Pulmonary artery endothelial cell (primary cell): ENCODE results near the gene CXXC4. TPM values are rescaled to one million over a fixed set of nuclear protein-coding genes. Genes with fewer than 3 reads are reported as not detected.

Experiments used
- DNase-seq: peaks from one replicate; pipeline ENCODE4 v3.0.0-alpha.2; 2011; ENCODE audit warnings: low read depth, low spot score
- total RNA-seq: library from RNA; depleted of rRNA; stranded (reverse); fragments of >200 nt; gene quantifications from 2 replicates; pipeline ENCODE4 v1.2.3, GENCODE V29; 2014

The CXXC4 gene
- total RNA-seq = under 0.01 and 0.04 TPM in 2 replicates

- DNase-seq = no peak
These were observed at the start of gene CXXC4 for GRCh38 chr4:104494822-104495559. CXXC4 (minus strand) TSS chr4:104494894; CDS start chr4:104491802, 3,092 bp downstream.

DNA sequence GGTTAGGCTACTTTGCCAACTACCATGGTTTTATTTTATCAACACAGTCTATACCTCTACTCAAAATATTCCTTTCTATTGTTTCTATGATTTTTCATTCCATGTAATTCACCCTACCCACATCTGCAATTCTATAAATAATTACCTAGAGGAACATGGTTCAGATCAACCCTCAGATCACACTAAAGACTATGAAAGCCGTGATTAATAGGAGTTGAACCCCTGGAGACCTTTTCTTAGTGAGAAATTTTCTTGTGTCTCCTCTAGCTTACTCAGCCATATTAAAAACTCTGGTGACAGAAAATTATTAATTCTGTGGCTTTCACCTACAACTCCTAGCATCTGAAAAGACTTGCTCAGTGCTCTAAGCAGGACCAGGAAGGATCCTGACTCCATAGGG is 38.5 kb upstream of the CXXC4 start:
- no peak for DNase-seq

GRCh38 chr4:104532677-104533076 is 38.0 kb upstream of the CXXC4 start:
- no peak for DNase-seq

DNA sequence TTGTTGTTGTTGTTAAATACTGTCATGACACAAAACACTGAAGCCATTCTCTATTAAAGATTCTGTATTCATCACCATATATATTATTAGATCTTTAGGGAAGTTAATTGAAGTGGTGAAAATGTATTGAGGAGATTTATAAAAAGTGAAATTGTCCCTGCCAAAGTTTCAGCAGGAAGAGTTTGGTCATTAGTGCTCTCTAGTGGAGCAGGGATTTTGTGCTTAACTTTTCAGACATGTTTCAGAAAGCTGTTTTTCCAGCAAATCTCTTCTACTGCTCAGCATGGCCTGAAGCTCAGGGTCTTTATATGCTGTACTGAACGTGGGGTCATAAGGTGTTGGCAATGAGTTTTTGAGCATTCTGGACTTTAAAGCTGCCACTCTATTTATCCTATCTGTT is 36.7 kb upstream of the CXXC4 start:
- no peak for DNase-seq

DNA sequence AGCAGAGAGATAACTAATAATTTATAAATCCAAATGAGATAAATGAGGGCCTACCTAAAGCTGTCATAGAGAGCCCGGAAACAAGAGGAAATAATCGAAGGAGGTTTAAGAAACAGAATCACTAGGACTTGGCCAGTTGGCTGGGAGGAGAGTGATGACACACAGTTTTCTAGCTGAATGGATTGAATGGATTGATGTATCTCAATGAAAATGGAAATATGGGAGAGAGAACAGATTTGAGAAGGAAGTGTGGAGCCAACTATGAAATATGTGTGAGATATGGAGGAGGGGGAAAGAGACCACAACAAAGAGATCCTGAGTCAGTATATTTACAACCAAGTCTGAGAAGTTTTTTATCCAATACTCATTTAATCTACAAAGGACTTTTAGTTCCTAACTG is 35.7 kb upstream of the CXXC4 start:
- DNase-seq = no peak

GRCh38 chr4:104524591-104524990 is 29.9 kb upstream of the CXXC4 start:
- no peak for DNase-seq

GRCh38 chr4:104524026-104524425 is 29.3 kb upstream of the CXXC4 start:
- no peak for DNase-seq

- DNase-seq = no peak
These were observed 24.9 kb upstream of the CXXC4 start for GRCh38 chr4:104519588-104519987.

- DNase-seq = no peak
These were observed 22.2 kb upstream of the CXXC4 start for GRCh38 chr4:104516884-104517283.

- DNase-seq = no peak
These were observed 13.5 kb upstream of the CXXC4 start for GRCh38 chr4:104508224-104508623.

GRCh38 chr4:104507112-104507511 is 12.4 kb upstream of the CXXC4 start:
- no peak for DNase-seq

- no peak for DNase-seq
These were observed 9.8 kb upstream of the CXXC4 start for GRCh38 chr4:104504536-104504935.

- DNase-seq = no peak
These were observed 7.8 kb upstream of the CXXC4 start for GRCh38 chr4:104502471-104502870.

DNA sequence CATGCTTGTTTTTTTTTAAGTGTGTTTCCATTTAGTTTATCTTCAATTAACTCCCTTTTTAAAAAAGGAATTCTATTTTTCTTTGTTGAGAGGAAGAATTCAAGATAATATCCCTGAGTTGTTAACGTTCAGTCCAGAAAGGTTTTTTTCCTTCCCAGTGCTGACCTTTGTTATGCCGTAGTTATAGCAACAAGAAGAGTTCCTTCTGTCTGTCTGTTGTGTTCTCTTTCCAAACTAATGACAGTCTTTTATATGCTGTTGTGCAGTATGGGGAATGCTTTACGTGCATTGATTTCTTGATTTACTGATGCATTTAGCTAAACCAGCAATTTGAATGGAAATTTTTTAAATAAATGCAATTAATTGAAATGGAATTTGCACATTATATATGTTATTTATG is 6.6 kb upstream of the CXXC4 start:
- no peak for DNase-seq

- no peak for DNase-seq
These were observed 5.7 kb upstream of the CXXC4 start for GRCh38 chr4:104500442-104500841.

GRCh38 chr4:104494185-104494584 is 509 bp downstream of the CXXC4 start:
- no peak for DNase-seq

- no peak for DNase-seq
These were observed 1.4 kb downstream of the CXXC4 start for GRCh38 chr4:104493081-104493831.

DNA sequence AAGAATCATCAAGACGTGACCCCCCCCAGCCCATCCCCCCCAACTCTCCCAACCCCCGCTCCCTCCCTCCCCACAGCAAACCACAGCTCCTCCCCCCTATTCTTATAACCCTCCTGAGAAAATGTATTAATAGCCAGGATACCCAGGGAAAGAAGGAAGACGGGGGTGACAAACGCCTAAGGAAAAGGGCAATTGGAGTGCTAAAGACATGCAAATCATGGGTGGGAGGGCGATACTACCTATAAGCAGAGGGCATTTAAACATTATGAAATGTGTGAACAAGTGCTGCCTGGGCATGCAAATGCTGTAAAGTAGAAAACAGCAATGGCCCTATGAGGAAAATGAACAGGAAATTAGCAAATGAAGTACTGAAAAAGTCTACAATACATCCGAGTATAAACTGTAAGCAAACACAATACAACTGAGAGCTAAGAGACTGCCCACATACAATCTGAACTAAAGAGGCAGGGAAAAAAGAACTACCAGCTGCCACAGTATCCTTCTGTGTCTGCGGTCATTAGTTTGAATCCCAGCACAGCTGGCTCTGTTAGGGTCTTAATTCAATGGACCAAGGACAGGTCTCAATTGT is 2.4 kb downstream of the CXXC4 start:
- DNase-seq = no peak

GRCh38 chr4:104491481-104492182 is 3.1 kb downstream of the CXXC4 start:
- DNase-seq = no peak

DNA sequence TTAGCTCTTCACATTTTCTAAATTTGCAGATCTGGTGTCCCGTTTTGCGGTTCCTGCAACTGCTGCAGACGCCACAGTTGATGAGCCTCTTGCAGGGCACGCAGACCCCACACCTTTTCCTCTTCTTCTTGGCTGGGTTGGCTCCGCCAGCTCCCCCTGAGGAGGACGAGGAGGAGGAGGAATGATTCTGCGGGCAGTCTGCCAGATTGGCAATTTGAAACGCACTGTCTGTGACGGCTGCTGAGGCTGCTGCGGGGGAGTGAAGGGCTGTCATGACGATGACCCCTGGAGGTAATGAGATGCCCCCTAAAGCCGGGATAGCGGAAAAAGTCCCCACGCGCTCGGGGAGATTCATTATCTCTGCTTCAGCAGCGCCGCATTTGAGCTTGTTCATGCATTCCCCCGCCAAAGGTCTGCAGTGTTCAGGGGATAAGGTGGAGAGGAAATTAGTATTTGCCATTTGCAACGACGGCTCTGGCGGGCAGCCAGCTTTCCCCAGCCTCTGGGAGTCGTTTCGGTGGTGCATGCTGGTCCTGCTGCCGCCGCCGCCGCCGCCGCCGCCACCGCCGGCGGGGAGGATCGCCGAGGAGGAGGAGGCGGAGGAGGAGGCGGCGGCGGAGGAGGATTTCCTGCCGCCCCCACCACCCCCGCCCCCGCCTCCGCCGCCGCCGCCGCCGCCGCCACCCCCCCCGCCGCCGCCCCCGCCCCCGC is 3.8 kb downstream of the CXXC4 start:
- DNase-seq = no peak

- no peak for DNase-seq
These were observed 4.5 kb downstream of the CXXC4 start for GRCh38 chr4:104490096-104490769.
